ENCODE data around the gene KRT33A. TPM values are rescaled to one million over a fixed set of nuclear protein-coding genes. Genes with fewer than 3 reads are reported as not detected.

Gene KRT33A
- total RNA-seq, 2 experiments from 2014 or later = not detected

DNA sequence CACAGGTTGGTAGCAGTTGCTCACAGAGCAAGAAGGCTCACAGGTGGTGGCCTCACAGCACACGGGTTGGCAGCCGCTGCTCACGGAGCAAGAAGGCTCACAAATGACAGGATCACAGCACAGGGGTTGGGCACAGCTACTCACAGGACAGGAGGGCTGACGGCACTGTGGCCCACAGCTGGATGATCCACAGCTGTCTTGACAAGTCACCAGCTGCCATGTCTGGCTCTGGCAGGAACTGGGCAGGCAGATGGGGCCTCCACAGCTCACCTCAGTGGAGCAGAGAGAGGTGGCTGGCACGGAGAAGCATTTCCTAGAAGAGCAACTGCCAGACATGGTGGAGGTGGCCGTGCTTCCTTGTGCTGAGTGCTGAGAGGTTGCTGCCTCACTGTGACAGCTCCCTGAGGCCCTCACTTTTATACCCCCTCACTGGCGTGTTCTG is 41.7 kb downstream of the KRT33A start, which contains the start of gene KRTAP16-1:
Gene KRTAP16-1, minus strand, starts transcription at position 392 of the 442 bp plus-strand sequence. Its CDS starts 56 bp downstream, at position 336.
- CTCF ChIA-PET = interaction anchor here (1.4 to 1.5 kb wide), 2 partner anchors 14 to 95 kb away, joined by 3 to 4 read pairs; no protein-coding TSS in a partner anchor
- POLR2A ChIA-PET = no interaction called here

DNA sequence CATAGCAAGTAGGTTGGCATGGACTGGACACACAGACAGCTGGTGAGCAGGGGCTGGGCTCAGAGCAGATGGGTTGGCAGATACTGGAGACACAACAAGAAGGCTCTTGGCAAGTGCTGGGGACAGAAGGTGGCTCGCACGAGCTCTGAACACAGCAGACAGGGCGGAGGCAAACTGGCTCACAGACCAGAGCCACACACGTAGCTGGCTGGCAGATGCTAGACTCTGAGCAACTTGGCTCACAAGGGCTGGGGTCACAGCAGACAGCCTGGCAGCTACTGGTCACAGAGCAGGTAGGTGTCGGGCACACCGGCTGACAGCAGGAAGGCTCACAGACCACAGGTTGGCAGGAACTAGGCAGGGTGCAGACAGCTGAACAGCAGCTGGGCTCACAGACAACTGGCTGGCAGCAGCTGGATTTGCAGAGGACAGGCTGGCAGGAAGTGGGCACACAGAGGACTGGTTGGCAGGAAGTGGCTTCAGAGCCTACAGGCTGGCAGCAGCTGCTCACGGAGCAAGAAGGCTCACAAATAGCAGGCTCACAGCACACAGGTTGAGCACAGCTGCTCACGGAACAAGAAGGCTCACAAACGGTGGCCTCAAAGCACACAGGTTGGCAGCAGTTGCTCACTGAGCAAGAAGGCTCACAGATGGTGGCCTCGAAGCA is 42.2 kb downstream of the KRT33A start:
- ChIA-PET CTCF (interaction anchor here (1.4 to 1.5 kb wide), 2 partner anchors 14 to 95 kb away, joined by 3 to 4 read pairs; no protein-coding TSS in a partner anchor), POLR2A (no interaction called here)

DNA sequence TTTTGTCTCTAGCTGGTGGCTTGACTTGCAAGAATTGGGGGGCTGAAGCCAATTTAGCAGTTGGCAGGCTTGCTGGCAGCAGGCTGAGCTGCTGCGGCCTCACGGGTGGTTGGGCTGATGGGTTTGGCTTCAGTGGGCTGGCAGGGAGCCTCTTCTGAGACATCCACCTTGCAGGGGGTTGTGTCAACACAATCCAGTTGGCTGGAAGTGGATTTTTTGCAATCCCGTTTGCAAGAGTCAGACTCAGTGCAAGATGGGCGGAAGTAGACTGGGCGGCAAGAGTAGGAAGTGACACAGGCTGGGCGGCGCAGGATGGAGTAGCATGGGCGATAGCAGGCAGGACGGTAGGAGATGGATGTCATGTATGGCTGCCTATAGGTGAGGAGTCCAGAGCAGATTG is 43.0 kb downstream of the KRT33A start:
- CTCF ChIA-PET = interaction anchor here (1.5 kb wide), 1 partner anchor 15 kb away, joined by 4 read pairs; no protein-coding TSS in a partner anchor
- POLR2A ChIA-PET = no interaction called here

GRCh38 chr17:41304091-41304490 is 46.5 kb downstream of the KRT33A start:
- CTCF ChIA-PET = interaction anchor here (1.0 kb wide), 1 partner anchor 18 kb away, joined by 4 read pairs; no protein-coding TSS in a partner anchor
- POLR2A ChIA-PET = no interaction called here

- POLR2A ChIA-PET = no interaction called here
Observed at GRCh38 chr17:41302981-41303380, 47.6 kb downstream of the KRT33A start.

GRCh38 chr17:41301916-41302901 is 48.4 kb downstream of the KRT33A start, which contains the start of gene KRTAP29-1:
Gene KRTAP29-1, minus strand, starts transcription at chr17:41302851. Its CDS starts 0 bp downstream, at chr17:41302851.
- CTCF ChIA-PET = interaction anchor here (2.1 kb wide), 1 partner anchor 20 kb away, joined by 4 read pairs; no protein-coding TSS in a partner anchor

More at GRCh38 chr17:41302981-41303380, 47.6 kb downstream of the KRT33A start:
- CTCF ChIA-PET = no interaction called here

DNA sequence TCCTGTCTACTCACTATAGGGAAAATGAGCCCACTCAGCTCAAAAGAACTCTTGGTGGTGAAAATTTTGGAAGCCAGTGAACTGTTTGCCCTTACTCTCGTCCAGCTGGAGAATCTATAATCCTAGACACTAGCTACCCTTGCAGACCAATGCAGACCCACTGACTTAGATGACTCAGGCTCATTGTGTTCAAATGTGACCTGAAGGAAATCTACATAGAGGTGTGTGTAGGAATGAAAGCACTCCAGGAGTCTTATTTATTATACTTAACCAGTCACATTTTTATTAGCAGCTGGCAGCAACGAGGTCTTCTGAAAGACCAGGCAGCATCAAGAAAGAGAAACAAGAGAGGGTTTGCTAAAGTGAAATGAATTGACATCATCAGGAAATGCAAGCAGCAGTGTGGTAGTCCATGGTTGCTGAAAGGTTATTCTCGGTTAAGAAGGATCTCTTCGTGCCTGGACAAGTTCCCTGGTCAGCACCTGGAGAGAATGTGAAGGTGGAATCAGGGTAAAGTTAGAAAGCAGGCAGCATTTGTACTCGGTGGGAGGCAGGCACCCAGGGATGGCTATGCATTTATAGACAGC is 49.3 kb downstream of the KRT33A start:
- CTCF ChIA-PET = interaction anchor here (2.1 kb wide), 1 partner anchor 21 kb away, joined by 4 read pairs; no protein-coding TSS in a partner anchor

More at GRCh38 chr17:41301916-41302901, 48.4 kb downstream of the KRT33A start, which contains the start of gene KRTAP29-1:
- POLR2A ChIA-PET = no interaction called here

GRCh38 chr17:41298458-41299135 is 52.0 kb downstream of the KRT33A start:
- CTCF ChIA-PET = no interaction called here
- POLR2A ChIA-PET = no interaction called here

More for the DNA sequence above, 49.3 kb downstream of the KRT33A start:
- POLR2A ChIA-PET = interaction anchor here (0.6 kb wide), 1 partner anchor 48 kb away, joined by 3 read pairs; no protein-coding TSS in a partner anchor

GRCh38 chr17:41296846-41297245 is 53.8 kb downstream of the KRT33A start:
- ChIA-PET CTCF (no interaction called here), POLR2A (no interaction called here)

Other genes with a start within 250 kb of the KRT33A start
- gene KRTAP4-16, start 248.6 kb downstream of the KRT33A start, total RNA-seq = not detected
- not detected for gene KRTAP4-9, start 245.4 kb downstream of the KRT33A start, total RNA-seq
- not detected for gene KRTAP4-11, start 232.5 kb downstream of the KRT33A start, total RNA-seq
- gene KRTAP4-12, start 226.6 kb downstream of the KRT33A start, total RNA-seq = not detected
- gene KRTAP4-6, start 210.3 kb downstream of the KRT33A start, total RNA-seq = not detected
- gene KRTAP4-5, start 201.0 kb downstream of the KRT33A start, total RNA-seq = not detected
- gene KRTAP4-4, start 190.1 kb downstream of the KRT33A start, total RNA-seq = not detected
- not detected for gene KRTAP4-3, start 182.6 kb downstream of the KRT33A start, total RNA-seq
- not detected for gene KRTAP4-2, start 172.6 kb downstream of the KRT33A start, total RNA-seq
- gene KRTAP4-1, start 165.9 kb downstream of the KRT33A start, total RNA-seq = not detected
- gene KRTAP9-1, start 160.9 kb downstream of the KRT33A start, total RNA-seq = not detected
- gene KRTAP9-2, start 124.2 kb downstream of the KRT33A start, total RNA-seq = not detected
- not detected for gene KRTAP9-3, start 118.4 kb downstream of the KRT33A start, total RNA-seq
- not detected for gene KRTAP9-8, start 112.8 kb downstream of the KRT33A start, total RNA-seq
- gene KRTAP9-4, start 101.1 kb downstream of the KRT33A start, total RNA-seq = not detected
- gene KRTAP9-9, start 95.4 kb downstream of the KRT33A start, total RNA-seq = not detected
- not detected for gene KRTAP9-6, start 85.5 kb downstream of the KRT33A start, total RNA-seq
- not detected for gene KRTAP9-7, start 75.1 kb downstream of the KRT33A start, total RNA-seq
- gene KRTAP29-1, start 48.0 kb downstream of the KRT33A start, total RNA-seq = not detected
- gene KRTAP16-1, start 41.5 kb downstream of the KRT33A start, total RNA-seq = not detected
- not detected for gene KRTAP17-1, start 35.1 kb downstream of the KRT33A start, total RNA-seq
- not detected for gene KRT33B, start 19.0 kb upstream of the KRT33A start, total RNA-seq
- not detected for gene KRT34, start 31.5 kb upstream of the KRT33A start, total RNA-seq
- gene KRT31, start 46.8 kb upstream of the KRT33A start, total RNA-seq = not detected
- gene KRT37, start 73.8 kb upstream of the KRT33A start, total RNA-seq = not detected
- not detected for gene KRT38, start 90.2 kb upstream of the KRT33A start, total RNA-seq
- gene KRT32, start 116.6 kb upstream of the KRT33A start, total RNA-seq = not detected
- gene KRT35, start 130.3 kb upstream of the KRT33A start, total RNA-seq = not detected
- not detected for gene KRT36, start 139.1 kb upstream of the KRT33A start, total RNA-seq
- not detected for gene KRT13, start 154.8 kb upstream of the KRT33A start, total RNA-seq
- not detected for gene KRT15, start 168.1 kb upstream of the KRT33A start, total RNA-seq
- not detected for gene KRT19, start 177.5 kb upstream of the KRT33A start, total RNA-seq
- not detected for gene KRT9, start 221.2 kb upstream of the KRT33A start, total RNA-seq
- not detected for gene KRT14, start 236.1 kb upstream of the KRT33A start, total RNA-seq